PC-9 (cell line): ENCODE measurements around the gene OSBPL10. TPM values are rescaled to one million over a fixed set of nuclear protein-coding genes. Genes with fewer than 3 reads are reported as not detected.

ENCODE experiments used
- BruUV-seq: library from RNA; stranded (reverse); fragments of 400-500 nt; replicated peaks from 2 replicates; lab custom pipeline; 2021; lab: Mats Ljungman, UMichigan
- CTCF ChIA-PET: fragments of 300-600 bp; sonication (Branson Sonifier 250); formaldehyde crosslinking; loops from one replicate; lab custom pipeline; 2022; ENCODE audit warnings: antibody characterized with exemption; lab: Charles Lee
- POLR2A ChIA-PET: fragments of 300-600 bp; sonication (Branson Sonifier 250); formaldehyde crosslinking; loops from one replicate; lab custom pipeline; 2022; ENCODE audit warnings: antibody characterized with exemption; ENCODE audit not compliant: unreplicated experiment; lab: Charles Lee
- DNase-seq, 2 experiments: peaks; one replicate each; pipeline versions ENCODE4 v3.0.0 to v3.0.0-alpha.2; 2015 to 2022; ENCODE audit warnings: mixed read lengths in 1 of 2
- H2AFZ ChIP-seq: fragments of 200-600 bp; sonication (generic); 2 replicates; pipeline ENCODE4 v1.8.1; 2017; ENCODE audit warnings: antibody characterized with exemption
- H3F3A ChIP-seq: fragments of 200-600 bp; sonication (generic); 2 replicates; pipeline ENCODE4 v1.8.1; 2017; ENCODE audit warnings: antibody characterized with exemption, mild to moderate bottlenecking, low read depth; ENCODE audit not compliant: insufficient read depth
- H3K27ac ChIP-seq: fragments of 200-600 bp; sonication (generic); 2 replicates; pipeline ENCODE4 v1.6.1; 2016; ENCODE audit warnings: mixed run types
- H3K27me3 ChIP-seq: fragments of 200-600 bp; sonication (generic); 2 replicates; pipeline ENCODE4 v1.6.1; 2016; ENCODE audit warnings: low read depth, mixed run types; ENCODE audit not compliant: insufficient read depth
- H3K36me3 ChIP-seq: fragments of 200-600 bp; sonication (generic); 2 replicates; pipeline ENCODE4 v1.6.1; 2016; ENCODE audit warnings: low read depth, mixed run types
- H3K4me1 ChIP-seq: fragments of 200-600 bp; sonication (generic); replicated peaks from 2 replicates; pipeline ENCODE4 v1.6.1; 2016; ENCODE audit warnings: mixed run types; ENCODE audit not compliant: insufficient read depth
- H3K4me2 ChIP-seq: fragments of 200-600 bp; sonication (generic); 2 replicates; pipeline ENCODE4 v1.6.1; 2017; ENCODE audit warnings: mixed run types
- H3K4me3 ChIP-seq: fragments of 200-600 bp; sonication (generic); 2 replicates; pipeline ENCODE4 v1.6.1; 2016; ENCODE audit warnings: mixed run types
- H3K79me2 ChIP-seq: fragments of 200-600 bp; sonication (generic); 2 replicates; pipeline ENCODE4 v1.6.1; 2017; ENCODE audit warnings: low read depth, mixed run types
- H3K9me2 ChIP-seq: fragments of 200-600 bp; sonication (generic); 2 replicates; pipeline ENCODE4 v1.8.1; 2017; ENCODE audit warnings: mild to moderate bottlenecking; ENCODE audit not compliant: insufficient read depth
- H3K9me3 ChIP-seq: fragments of 200-600 bp; sonication (generic); 2 replicates; pipeline ENCODE4 v1.8.1; 2016; ENCODE audit warnings: low read depth; ENCODE audit not compliant: insufficient read depth
- H4K20me1 ChIP-seq: fragments of 200-600 bp; sonication (generic); 2 replicates; pipeline ENCODE4 v1.8.1; 2017; ENCODE audit not compliant: insufficient read depth
- CTCF ChIP-seq: fragments of 200-600 bp; sonication (generic); conservative IDR thresholded peaks from 2 replicates; pipeline ENCODE4 v1.6.1; 2017; ENCODE audit warnings: mixed run types, antibody characterized with exemption, mild to moderate bottlenecking, moderate library complexity
- EZH2 ChIP-seq: fragments of 200-600 bp; sonication (generic); IDR thresholded peaks from 2 replicates; pipeline ENCODE4 v1.8.0; 2017; ENCODE audit warnings: antibody characterized with exemption, low read depth
- intact Hi-C: fragments of 100-400 bp; cut with micrococcal nuclease; formaldehyde crosslinking; loops from one replicate; pipeline ENCODE4 v1.10.0; 2022; ENCODE audit not compliant: unreplicated experiment
- total RNA-seq: library from RNA; stranded (reverse); gene quantifications from 2 replicates; pipeline ENCODE4 v1.2.3, GENCODE V29; 2021

The OSBPL10 gene
- total RNA-seq, 1 experiment from 2014 or later: 42.0 TPM

- DNase-seq: no peak
- no peak overlapping the region for H2AFZ ChIP-seq
- H3K4me2 ChIP-seq: 0 out of 2 replicates have a peak overlapping the region, but pooled peaks have one; percentile 51
- intact Hi-C loops: no loop called here
- H4K20me1 ChIP-seq: no peaks in the 10 kb centered on the region
- TF ChIP-seq CTCF (no peak), EZH2 (no peak)
- ChIA-PET POLR2A (no interaction called here), CTCF (no interaction called here)
- no peak overlapping the region for H3K4me3 ChIP-seq
- H3K4me1 ChIP-seq: peaks cover 12% of the 10 kb centered on the region; the same call in 1 of the 2 replicates
- no peaks in the 10 kb centered on the region for H3K79me2 ChIP-seq
- H3K9me3 ChIP-seq: no peaks in the 10 kb centered on the region
- H3K27me3 ChIP-seq: no peaks in the 10 kb centered on the region
- H3K9me2 ChIP-seq: no peaks in the 10 kb centered on the region
- no TSS peak for BruUV-seq
- H3K36me3 ChIP-seq: no peaks in the 10 kb centered on the region
- no peaks in the 10 kb centered on the region for H3F3A ChIP-seq
- no peak overlapping the region for H3K27ac ChIP-seq
These were observed 32.8 kb downstream of the OSBPL10 start for GRCh38 chr3:31948280-31948679.

GRCh38 chr3:31947671-31948091, 33.4 kb downstream of the OSBPL10 start:
- Histone ChIP-seq H3K79me2 (no peaks in the 10 kb centered on the region), H3K4me3 (no peak overlapping the region), H4K20me1 (no peaks in the 10 kb centered on the region), H3K27ac (no peak overlapping the region), H3F3A (no peaks in the 10 kb centered on the region), H3K4me2 (peak overlapping the region; percentile 51), H3K4me1 (peaks cover 12% of the 10 kb centered on the region; the same call in 1 of the 2 replicates), H3K9me2 (no peaks in the 10 kb centered on the region), H3K27me3 (no peaks in the 10 kb centered on the region), H3K36me3 (no peaks in the 10 kb centered on the region), H3K9me3 (no peaks in the 10 kb centered on the region), H2AFZ (no peak overlapping the region)
- no TSS peak for BruUV-seq
- POLR2A ChIA-PET: interaction anchor here (0.6 kb wide), 1 partner anchor 14 kb away, joined by 3 read pairs; no protein-coding TSS in a partner anchor
- CTCF ChIA-PET: interaction anchor here (0.6 kb wide), 1 partner anchor 1008 kb away, joined by 3 read pairs; no protein-coding TSS in a partner anchor
- TF ChIP-seq EZH2 (no peak), CTCF (no peak)
- intact Hi-C loops: no loop called here
- DNase-seq: peak; percentile 36 to 55

- peaks cover 12% of the 10 kb centered on the region; the same call in 1 of the 2 replicates for H3K4me1 ChIP-seq
- no peaks in the 10 kb centered on the region for H3K9me2 ChIP-seq
- H3K27me3 ChIP-seq: no peaks in the 10 kb centered on the region
- no peaks in the 10 kb centered on the region for H3K36me3 ChIP-seq
- CTCF ChIA-PET: interaction anchor here (0.6 kb wide), 1 partner anchor 1007 kb away, joined by 3 read pairs; no protein-coding TSS in a partner anchor
- H3K27ac ChIP-seq: no peak overlapping the region
- H3K9me3 ChIP-seq: no peaks in the 10 kb centered on the region
- no peaks in the 10 kb centered on the region for H4K20me1 ChIP-seq
- intact Hi-C loops: no loop called here
- BruUV-seq: TSS peak; percentile 21
- H3K4me3 ChIP-seq: no peak overlapping the region
- TF ChIP-seq EZH2: no peak
- no peak for TF ChIP-seq CTCF
- no peaks in the 10 kb centered on the region for H3F3A ChIP-seq
- H3K79me2 ChIP-seq: no peaks in the 10 kb centered on the region
- peak overlapping the region; percentile 51 for H3K4me2 ChIP-seq
- no peak overlapping the region for H2AFZ ChIP-seq
- POLR2A ChIA-PET: no interaction called here
- no peak for DNase-seq
These were observed 33.9 kb downstream of the OSBPL10 start for GRCh38 chr3:31947162-31947561.
